WTC11 (cell line): ENCODE measurements around the gene UNG.

Experiments
- ATF6 ChIP-seq: sonication (generic); formaldehyde crosslinking; IDR thresholded peaks from 2 replicates; pipeline ENCODE4 v1.8.1; 2023; ENCODE audit warnings: mild to moderate bottlenecking, missing genetic modification reagents
- CTCF ChIP-seq: fragments of 200-600 bp; IDR thresholded peaks from 2 replicates; pipeline ENCODE4 v1.8.0; 2022; ENCODE audit warnings: antibody characterized with exemption
- SMAD4 ChIP-seq: sonication (generic); formaldehyde crosslinking; IDR thresholded peaks from 2 replicates; pipeline ENCODE4 v1.8.0; 2022; ENCODE audit warnings: mild to moderate bottlenecking, missing genetic modification reagents
- ZNF232 ChIP-seq: sonication (generic); formaldehyde crosslinking; IDR thresholded peaks from 2 replicates; pipeline ENCODE4 v1.8.0; 2022; ENCODE audit warnings: mild to moderate bottlenecking, missing genetic modification reagents

GRCh38 chr12:109151457-109151856 lies 54.1 kb downstream of the UNG start:
- TF ChIP-seq CTCF (no peak), SMAD4 (CRISPR knock-in tag) (no peak), ATF6 (CRISPR knock-in tag) (no peak), ZNF232 (CRISPR knock-in tag) (no peak)
